Trophoblast cell (in vitro differentiated cells and primary cell): ENCODE measurements around the gene ARHGEF10L.

ENCODE experiments used
- DNase-seq, 2 donors: peaks; one replicate each; pipeline ENCODE4 v3.0.0-alpha.2; 2016
- H2AFZ ChIP-seq: 2 replicates; pipeline ENCODE4 v1.6.1; 2013; ENCODE audit warnings: low read length, moderate library complexity, mild to moderate bottlenecking; ENCODE audit not compliant: insufficient read depth, poor library complexity
- H2AK5ac ChIP-seq: 2 replicates; pipeline ENCODE4 v1.6.1; 2013; ENCODE audit warnings: mild to moderate bottlenecking, low read length
- H2BK120ac ChIP-seq: 2 replicates; pipeline ENCODE4 v1.6.1; 2013; ENCODE audit warnings: low read length, mild to moderate bottlenecking, moderate library complexity; ENCODE audit not compliant: insufficient read depth, poor library complexity
- H2BK12ac ChIP-seq: 2 replicates; pipeline ENCODE4 v1.6.1; 2013; ENCODE audit warnings: mild to moderate bottlenecking, low read length, moderate library complexity
- H2BK5ac ChIP-seq: 2 replicates; pipeline ENCODE4 v1.6.1; 2013; ENCODE audit warnings: low read length, low read depth, moderate library complexity, mild to moderate bottlenecking; ENCODE audit not compliant: poor library complexity
- H3K14ac ChIP-seq: 2 replicates; pipeline ENCODE4 v1.6.1; 2013; ENCODE audit warnings: mild to moderate bottlenecking, low read length
- H3K18ac ChIP-seq: 2 replicates; pipeline ENCODE4 v1.6.1; 2013; ENCODE audit warnings: mild to moderate bottlenecking, low read length
- H3K23ac ChIP-seq: 2 replicates; pipeline ENCODE4 v1.6.1; 2013; ENCODE audit warnings: low read length
- H3K27ac ChIP-seq: 2 replicates; pipeline ENCODE4 v1.5.1; 2013; ENCODE audit warnings: low read depth, mild to moderate bottlenecking, inconsistent platforms, low read length, moderate library complexity
- H3K27me3 ChIP-seq: 2 replicates; pipeline ENCODE4 v1.6.1; 2013; ENCODE audit warnings: inconsistent platforms, mild to moderate bottlenecking, low read length, moderate library complexity; ENCODE audit not compliant: insufficient read depth
- H3K36me3 ChIP-seq, 2 experiments: 1 replicate in 1 of 2; 2 replicates in 1 of 2; pipeline ENCODE4 v1.6.1; 2013; ENCODE audit warnings: low read length in 2 of 2, mild to moderate bottlenecking in 2 of 2, moderate library complexity in 1 of 2; ENCODE audit not compliant: insufficient read depth in 2 of 2, control insufficient read depth in 1 of 2
- H3K4ac ChIP-seq: 2 replicates; pipeline ENCODE4 v1.6.1; 2013; ENCODE audit warnings: low read depth, mild to moderate bottlenecking, low read length, moderate library complexity
- H3K4me1 ChIP-seq, 2 experiments: 1 replicate in 1 of 2; 2 replicates in 1 of 2; pipeline ENCODE4 v1.6.1; 2013; ENCODE audit warnings: low read length in 2 of 2, mild to moderate bottlenecking in 2 of 2, moderate library complexity in 1 of 2; ENCODE audit not compliant: insufficient read depth in 2 of 2, control insufficient read depth in 1 of 2
- H3K4me2 ChIP-seq: 2 replicates; pipeline ENCODE4 v1.6.1; 2013; ENCODE audit warnings: inconsistent platforms, mild to moderate bottlenecking, low read length, moderate library complexity
- H3K4me3 ChIP-seq: 2 replicates; pipeline ENCODE4 v1.5.1; 2013; ENCODE audit warnings: mild to moderate bottlenecking, low read depth, low read length, inconsistent platforms
- H3K79me1 ChIP-seq: one replicate; pipeline ENCODE4 v1.6.1; 2013; ENCODE audit warnings: low read length
- H3K79me2 ChIP-seq: 2 replicates; pipeline ENCODE4 v1.6.1; 2013; ENCODE audit warnings: low read length, mild to moderate bottlenecking; ENCODE audit not compliant: control insufficient read depth, insufficient read depth, poor library complexity
- H3K9ac ChIP-seq: 2 replicates; pipeline ENCODE4 v1.6.1; 2013; ENCODE audit warnings: mild to moderate bottlenecking, low read length
- H3K9me3 ChIP-seq: 2 replicates; pipeline ENCODE4 v1.6.1; 2013; ENCODE audit warnings: low read depth, mild to moderate bottlenecking, control low read depth, inconsistent platforms, low read length; ENCODE audit not compliant: insufficient read depth
- H4K12ac ChIP-seq: 2 replicates; pipeline ENCODE4 v1.6.1; 2013; ENCODE audit warnings: low read depth, mild to moderate bottlenecking, low read length, moderate library complexity
- H4K8ac ChIP-seq: 2 replicates; pipeline ENCODE4 v1.6.1; 2013; ENCODE audit warnings: low read depth, mild to moderate bottlenecking, low read length, moderate library complexity
- H4K91ac ChIP-seq: one replicate; pipeline ENCODE4 v1.6.1; 2013; ENCODE audit warnings: low read depth, mild to moderate bottlenecking, low read length, moderate library complexity
- whole genome bisulfite sequencing: extraction: QIAGEN DNeasy Blood & Tissue Kit; methylation state at CpG from one replicate; pipeline ENCODE4 v1.1.7; 2013; ENCODE audit warnings: missing lambda C conversion rate; ENCODE audit not compliant: insufficient read length, insufficient coverage; ENCODE audit errors: extremely low coverage; 5-methylcytosine and 5-hydroxymethylcytosine counted together

ARHGEF10L gene

GRCh38 chr1:17658837-17659236, 119.3 kb downstream of the ARHGEF10L start:
- Histone ChIP-seq H3K4ac (no peak overlapping the region), H3K79me1 (no peaks in the 10 kb centered on the region), H2BK120ac (no peak overlapping the region), H2BK5ac (no peak overlapping the region), H2AFZ (no peak overlapping the region), H3K27me3 (no peaks in the 10 kb centered on the region), H3K14ac (no peak overlapping the region), H3K9ac (no peak overlapping the region), H3K79me2 (no peaks in the 10 kb centered on the region), H3K18ac (no peak overlapping the region), H3K4me3 (no peak overlapping the region), H3K23ac (no peak overlapping the region), H3K27ac (no peak overlapping the region), H4K12ac (no peak overlapping the region), H3K4me1 (no peaks in the 10 kb centered on the region), H4K8ac (no peak overlapping the region), H3K4me2 (no peak overlapping the region), H3K36me3 (peaks cover 45 to 55% of the 10 kb centered on the region in 2 experiments), H2AK5ac (no peak overlapping the region), H3K9me3 (peaks cover 2% of the 10 kb centered on the region), H2BK12ac (no peak overlapping the region), H4K91ac (no peak overlapping the region)
- no peak for DNase-seq
- WGBS, result no CpG with 5 or more reads among the region's 6 CpGs

- Histone ChIP-seq H4K12ac (no peak overlapping the region), H2BK12ac (no peak overlapping the region), H3K36me3 (peaks cover 44 to 58% of the 10 kb centered on the region in 2 experiments), H4K8ac (no peak overlapping the region), H3K79me2 (no peaks in the 10 kb centered on the region), H3K9ac (no peak overlapping the region), H2AK5ac (no peak overlapping the region), H3K4me2 (no peak overlapping the region), H4K91ac (no peak overlapping the region), H3K27me3 (no peaks in the 10 kb centered on the region), H3K23ac (no peak overlapping the region), H3K79me1 (no peaks in the 10 kb centered on the region), H3K9me3 (peaks cover 2% of the 10 kb centered on the region), H3K4me3 (no peak overlapping the region), H3K4ac (no peak overlapping the region), H2AFZ (no peak overlapping the region), H3K18ac (no peak overlapping the region), H2BK5ac (no peak overlapping the region), H2BK120ac (no peak overlapping the region), H3K27ac (no peak overlapping the region), H3K4me1 (no peaks in the 10 kb centered on the region), H3K14ac (no peak overlapping the region)
- no CpG with 5 or more reads among the region's 15 CpGs for WGBS
- peak; percentile 61 to 83 for DNase-seq
These were observed 122.2 kb downstream of the ARHGEF10L start for GRCh38 chr1:17661546-17662157.

- Histone ChIP-seq H3K23ac (no peak overlapping the region), H3K4me3 (no peak overlapping the region), H3K79me1 (no peaks in the 10 kb centered on the region), H3K79me2 (no peaks in the 10 kb centered on the region), H4K12ac (no peak overlapping the region), H3K36me3 (peaks cover 39 to 52% of the 10 kb centered on the region in 2 experiments), H2AK5ac (no peak overlapping the region), H3K4me2 (no peak overlapping the region), H3K9ac (no peak overlapping the region), H2BK5ac (no peak overlapping the region), H2BK120ac (no peak overlapping the region), H3K27ac (no peak overlapping the region), H2AFZ (no peak overlapping the region), H3K18ac (no peak overlapping the region), H3K4ac (no peak overlapping the region), H3K14ac (no peak overlapping the region), H4K91ac (no peak overlapping the region), H3K9me3 (peaks cover 2% of the 10 kb centered on the region), H4K8ac (no peak overlapping the region), H2BK12ac (no peak overlapping the region), H3K4me1 (no peaks in the 10 kb centered on the region), H3K27me3 (no peaks in the 10 kb centered on the region)
- no peak for DNase-seq
- no CpG with 5 or more reads among the region's 10 CpGs for WGBS
These were observed 122.8 kb downstream of the ARHGEF10L start for GRCh38 chr1:17662296-17662695.

- no peak overlapping the region for H3K14ac ChIP-seq
- no peak overlapping the region for H4K12ac ChIP-seq
- H2AFZ ChIP-seq, result no peak overlapping the region
- H3K9ac ChIP-seq, result no peak overlapping the region
- no peak overlapping the region for H3K23ac ChIP-seq
- no peak overlapping the region for H4K8ac ChIP-seq
- no peak overlapping the region for H3K4me2 ChIP-seq
- peaks cover 2% of the 10 kb centered on the region for H3K9me3 ChIP-seq
- H3K79me2 ChIP-seq, result no peaks in the 10 kb centered on the region
- H3K4ac ChIP-seq, result no peak overlapping the region
- H3K4me1 ChIP-seq, result no peaks in the 10 kb centered on the region
- H2BK120ac ChIP-seq, result no peak overlapping the region
- H2BK12ac ChIP-seq, result no peak overlapping the region
- H3K18ac ChIP-seq, result no peak overlapping the region
- no peak overlapping the region for H3K27ac ChIP-seq
- H4K91ac ChIP-seq, result no peak overlapping the region
- no peak overlapping the region for H2BK5ac ChIP-seq
- no peak for DNase-seq
- H3K4me3 ChIP-seq, result no peak overlapping the region
- H3K79me1 ChIP-seq, result no peaks in the 10 kb centered on the region
- WGBS, result no CpG with 5 or more reads among the region's 9 CpGs
- no peak overlapping the region for H2AK5ac ChIP-seq
- H3K36me3 ChIP-seq, result peaks cover 38 to 49% of the 10 kb centered on the region in 2 experiments
- H3K27me3 ChIP-seq, result no peaks in the 10 kb centered on the region
These were observed 123.3 kb downstream of the ARHGEF10L start for GRCh38 chr1:17662786-17663185.
